ENCODE data around the gene LRRTM4.

Gene LRRTM4

DNA sequence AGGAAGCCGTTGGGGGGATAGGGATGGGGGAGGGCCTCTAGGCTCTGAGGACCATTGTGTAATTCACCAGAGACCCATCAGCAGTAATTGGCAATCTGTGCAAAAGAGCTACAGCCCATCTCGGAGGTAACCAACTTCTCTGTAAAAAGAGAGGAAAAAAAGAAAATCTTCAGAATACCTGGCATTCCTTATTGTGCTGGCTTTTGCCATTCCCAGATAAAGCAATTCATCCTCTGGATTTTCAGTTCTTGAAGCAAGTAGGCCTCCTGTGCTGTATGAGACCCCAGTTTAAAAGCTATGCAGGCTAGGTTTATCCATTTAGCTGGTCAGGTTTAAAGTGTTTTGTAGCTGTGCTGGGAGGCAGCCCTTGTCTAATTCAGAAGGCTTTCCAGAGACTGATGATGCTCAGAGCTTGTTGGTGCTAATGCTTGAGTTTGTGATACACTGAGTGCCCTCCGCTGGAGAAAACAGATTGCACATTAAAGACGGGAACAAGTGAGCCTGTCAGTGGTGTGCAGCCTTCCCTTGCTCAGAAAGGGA, at the start of gene LRRTM4:
Gene LRRTM4 (minus strand): TSS at position 446 of the 540 bp plus-strand sequence.
- DNase-seq: no peak

DNA sequence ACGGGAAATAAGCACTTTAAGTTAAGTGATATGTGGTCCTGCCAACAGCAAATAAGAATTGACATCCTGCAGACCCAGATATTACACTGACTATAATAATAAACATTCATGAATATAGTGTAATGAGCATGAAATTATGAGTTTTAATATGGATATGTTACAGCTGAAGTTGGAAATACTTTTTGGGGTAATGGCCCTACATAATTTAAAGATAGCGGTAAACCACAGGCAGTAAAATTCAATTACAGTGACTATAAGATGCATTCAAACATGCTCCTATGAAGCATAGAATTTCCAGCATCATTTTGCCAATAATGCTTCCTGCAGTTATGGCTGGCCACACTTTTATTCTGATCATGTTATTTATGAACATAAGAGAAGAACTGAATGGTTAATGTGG, 49.4 kb upstream of the LRRTM4 start:
- DNase-seq: no peak

DNA sequence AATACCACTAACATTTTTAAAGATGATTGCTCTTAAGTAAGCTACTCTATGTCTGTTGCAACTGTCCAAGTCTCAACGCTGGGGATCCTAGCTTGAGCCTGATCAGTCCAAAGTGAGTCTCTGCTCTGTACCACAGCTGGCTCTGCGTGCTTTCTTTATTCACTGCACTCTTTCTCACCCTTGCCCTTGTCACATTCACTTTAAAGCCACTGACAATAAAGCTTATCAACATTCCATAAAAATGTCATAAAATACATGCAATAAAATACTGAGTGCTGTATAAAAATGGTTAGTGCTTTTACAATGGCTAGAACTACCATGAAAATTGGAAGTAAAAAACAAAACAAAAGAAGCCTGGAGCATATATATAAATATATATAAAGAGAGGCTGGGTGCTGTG, 45.5 kb upstream of the LRRTM4 start:
- DNase-seq: no peak

DNA sequence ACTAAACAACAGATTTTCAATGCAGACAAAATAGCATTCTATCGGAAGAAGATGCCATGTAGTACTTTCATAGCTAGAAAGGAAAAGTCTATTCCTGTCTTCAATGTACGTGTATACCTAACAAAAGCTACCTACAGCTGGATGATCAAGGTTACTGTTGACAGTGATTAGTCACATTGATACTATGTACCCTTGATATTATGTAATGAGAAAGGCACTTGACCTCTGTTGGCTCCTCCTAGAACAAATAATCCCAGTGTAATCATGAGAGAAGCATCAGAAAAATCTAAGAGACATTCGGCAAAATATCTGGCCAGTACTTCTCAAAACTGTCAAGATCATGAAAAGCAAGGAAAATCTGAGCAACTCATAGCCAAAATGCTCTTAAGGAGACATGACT, 44.4 kb upstream of the LRRTM4 start:
- no peak for DNase-seq

DNA sequence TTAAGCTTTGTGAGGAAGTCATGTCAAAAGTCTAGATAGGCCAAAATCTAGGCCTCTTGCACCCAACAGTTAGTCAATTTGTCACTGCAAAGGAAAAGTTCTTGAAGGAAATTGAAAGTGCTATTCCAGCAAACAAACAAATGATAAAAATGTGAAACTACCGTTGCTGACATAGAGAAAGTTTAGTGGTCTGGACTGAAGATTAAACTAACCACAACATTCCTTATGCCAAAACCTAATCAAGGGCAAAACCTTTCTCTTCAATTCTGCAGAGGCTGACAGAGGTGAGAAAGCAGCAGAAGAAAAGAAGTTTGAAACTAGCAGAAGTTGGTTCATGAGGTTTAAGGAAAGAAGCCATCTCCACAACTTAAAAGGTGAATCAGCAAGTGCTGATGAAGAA, 44.0 kb upstream of the LRRTM4 start:
- no peak for DNase-seq

DNA sequence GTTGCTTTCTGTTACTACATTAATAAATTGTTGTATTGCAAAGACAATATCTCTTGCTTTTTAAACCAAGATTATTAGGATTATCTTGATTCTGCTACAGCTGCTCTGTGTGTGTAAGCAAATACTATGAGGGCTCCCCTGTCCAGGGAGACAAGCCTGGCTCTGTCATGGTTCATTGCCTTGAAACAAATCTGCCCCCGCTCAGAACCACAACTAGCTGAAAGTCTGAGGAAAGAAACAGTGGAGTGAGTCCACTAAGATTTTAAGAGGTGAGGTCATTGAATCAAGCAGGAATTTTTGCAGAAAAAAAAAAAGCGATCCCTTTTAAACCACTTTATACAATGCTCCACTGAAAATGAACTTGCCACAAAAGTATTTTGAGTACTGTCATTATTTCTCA, 30.8 kb upstream of the LRRTM4 start:
- no peak for DNase-seq

DNA sequence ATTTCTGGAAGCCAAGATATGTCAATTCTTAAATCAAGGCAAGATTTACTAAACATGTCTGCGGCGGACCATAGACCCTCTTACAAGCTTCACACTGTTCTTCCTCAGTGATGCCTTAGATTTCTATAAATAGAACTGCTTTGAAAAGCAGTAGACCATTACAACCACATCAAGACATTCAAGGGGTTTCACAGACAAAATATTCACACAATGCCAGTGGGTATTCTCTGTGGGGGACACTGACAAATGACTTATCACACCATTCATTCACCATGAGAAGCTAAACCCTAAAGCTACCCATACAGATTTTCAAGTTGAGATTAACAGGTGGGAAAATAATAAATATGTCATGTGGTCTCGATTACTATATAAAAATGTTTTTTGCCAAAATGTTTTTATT, 15.9 kb upstream of the LRRTM4 start:
- DNase-seq: no peak

DNA sequence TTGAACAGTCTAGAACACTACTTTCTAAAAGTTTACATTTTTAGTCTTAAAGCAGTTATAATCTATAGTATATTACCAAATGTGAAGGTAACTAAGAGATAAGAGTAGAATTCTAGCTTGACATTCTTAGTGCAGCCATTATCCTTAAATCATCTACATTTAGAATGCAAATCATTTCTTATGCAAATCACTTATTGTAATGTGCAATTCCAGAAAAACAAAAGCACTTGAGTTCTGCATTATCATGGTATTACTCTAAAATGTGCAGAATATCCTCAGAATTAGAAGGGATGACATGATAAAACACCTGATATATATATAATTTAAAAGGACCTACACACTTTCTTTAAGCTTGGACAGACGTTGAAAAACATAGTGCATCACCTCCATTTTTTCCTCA, 712 bp upstream of the LRRTM4 start:
- DNase-seq: no peak

DNA sequence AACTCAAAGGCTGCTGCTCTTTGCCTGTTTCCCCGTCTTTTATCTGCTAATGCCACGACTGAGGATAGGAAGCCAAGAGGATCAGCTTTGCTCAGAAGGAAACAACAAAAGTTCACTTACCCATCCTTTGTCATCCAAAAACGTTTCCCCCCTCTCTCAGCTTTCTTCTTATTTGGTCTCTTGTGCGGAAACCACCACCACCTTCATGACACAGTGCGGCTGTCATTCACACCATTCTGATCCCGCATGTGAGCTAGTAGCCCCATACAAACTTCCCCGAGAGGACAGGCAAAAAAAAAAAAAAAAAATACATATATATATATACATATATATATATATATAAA, 656 bp downstream of the LRRTM4 start:
- no peak for DNase-seq

DNA sequence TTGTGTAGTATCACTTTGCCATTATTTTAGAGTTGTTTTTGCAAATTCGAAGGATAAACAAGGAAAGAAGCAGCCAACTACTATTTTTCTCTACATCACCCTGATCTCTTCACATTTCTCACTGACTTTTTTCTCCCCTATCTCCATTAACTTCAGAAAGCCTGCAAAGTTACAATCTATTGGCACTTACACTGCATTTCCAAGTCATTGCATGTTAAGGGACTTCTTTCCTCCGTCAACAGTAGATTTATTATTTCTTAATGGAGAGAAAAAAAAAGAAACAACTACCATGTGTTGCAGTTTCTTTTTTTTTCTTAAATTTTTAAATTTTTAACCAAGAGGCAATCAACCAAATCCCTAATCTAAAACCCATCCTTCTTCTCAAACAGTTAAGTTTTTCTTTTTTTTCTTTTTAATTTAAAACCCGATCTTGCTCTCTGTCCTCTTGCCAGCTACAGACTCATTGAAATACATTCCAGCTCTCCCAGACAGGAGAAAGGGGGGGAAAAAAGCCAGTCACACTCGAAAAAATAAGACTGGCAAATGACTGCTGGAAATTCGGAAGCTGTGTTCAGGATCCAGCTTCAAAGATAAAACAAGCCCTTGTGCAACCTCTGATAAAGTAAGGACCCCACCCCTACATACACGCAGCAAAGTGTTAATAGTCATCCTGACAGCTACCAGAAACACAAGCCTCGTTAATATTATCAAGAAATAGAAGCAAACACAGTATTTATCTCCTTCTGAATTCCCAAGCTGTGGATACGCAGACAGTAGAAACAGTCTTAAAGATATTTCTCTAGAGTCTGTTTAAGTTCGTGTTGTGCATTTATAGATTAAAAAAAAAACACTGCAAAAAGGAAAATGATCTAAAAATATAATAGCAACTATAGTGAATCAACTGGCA, 1.3 kb downstream of the LRRTM4 start:
- DNase-seq: no peak

DNA sequence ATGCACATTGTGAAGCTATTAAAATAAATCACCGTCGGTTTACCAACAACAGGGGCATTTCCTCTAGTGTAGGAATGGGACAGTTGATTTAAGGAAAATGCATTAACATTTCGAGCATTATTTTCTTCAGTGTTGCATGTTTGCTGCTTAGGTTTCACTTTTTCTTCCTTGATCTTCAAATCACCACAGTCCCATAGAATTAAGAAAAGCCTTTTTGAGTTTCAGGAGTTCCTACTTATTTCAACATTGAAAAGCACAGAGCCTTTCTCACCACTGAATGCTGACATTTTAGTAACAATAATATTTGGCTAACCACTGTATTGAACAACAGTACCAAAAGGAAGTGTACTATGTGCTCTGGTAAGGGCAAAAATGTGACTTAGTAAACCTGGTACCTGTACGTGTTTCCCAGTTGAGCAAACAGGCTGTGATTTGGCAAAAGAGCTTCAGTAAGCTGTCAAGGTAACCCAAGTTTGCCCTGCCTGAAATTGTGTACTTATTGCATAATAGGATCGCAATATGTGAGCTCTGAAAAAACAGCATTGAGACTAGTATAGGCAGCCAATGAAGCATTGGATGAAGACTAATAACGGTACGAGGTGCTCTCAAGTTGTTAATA, 2.2 kb downstream of the LRRTM4 start:
- DNase-seq: no peak

DNA sequence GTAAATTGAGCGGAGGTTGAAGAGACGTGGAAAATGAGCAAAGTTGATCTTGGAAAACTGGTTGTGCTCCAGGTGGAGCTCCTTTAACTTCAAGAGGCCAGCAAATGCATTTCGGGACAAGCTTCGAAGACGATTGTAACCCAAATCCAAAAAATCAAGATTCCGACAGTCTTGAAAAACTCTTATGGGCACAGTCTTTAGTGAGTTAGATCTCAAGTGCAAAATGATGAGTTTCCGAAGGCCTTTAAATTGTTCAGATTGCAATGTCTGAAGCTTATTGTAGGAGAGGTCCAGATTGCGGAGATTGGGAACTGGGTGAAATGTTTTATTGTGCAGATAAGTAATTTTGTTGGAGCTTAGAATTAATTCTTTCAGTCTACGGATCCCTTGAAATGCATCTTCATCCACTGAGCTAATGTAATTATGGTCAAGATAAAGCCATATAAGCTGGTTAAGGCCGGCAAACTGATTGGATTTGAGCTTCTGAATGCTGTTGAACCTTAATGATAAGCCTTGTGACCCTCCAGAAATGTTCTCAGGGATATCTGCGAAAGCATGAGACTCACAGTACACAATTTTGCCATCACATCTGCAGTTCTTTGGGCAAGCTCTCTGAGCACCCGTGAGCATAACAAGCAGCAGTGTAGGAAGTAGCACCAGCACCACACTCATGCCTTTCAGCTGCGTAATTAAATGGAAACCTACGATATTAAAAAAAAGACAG, 2.9 kb downstream of the LRRTM4 start:
- DNase-seq: no peak

DNA sequence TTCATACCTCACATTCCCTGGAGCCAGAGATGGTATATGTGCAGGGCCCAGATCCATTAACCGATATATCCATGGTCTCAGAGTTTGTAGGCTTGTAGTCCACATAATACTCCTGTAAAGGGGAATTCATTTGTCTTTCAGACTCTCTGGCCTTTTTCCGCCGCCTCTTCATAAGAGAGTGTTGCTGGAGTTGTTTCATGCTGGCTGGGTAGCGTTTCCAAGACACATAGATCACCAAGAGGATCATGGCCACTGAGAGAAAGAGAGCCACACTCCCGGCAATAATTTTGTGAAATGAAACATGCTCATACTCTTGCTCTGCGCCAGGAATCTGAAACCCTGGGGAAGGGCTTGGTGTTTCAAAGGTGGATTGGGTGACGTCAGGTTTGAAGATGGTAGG, 3.9 kb downstream of the LRRTM4 start:
- no peak for DNase-seq

DNA sequence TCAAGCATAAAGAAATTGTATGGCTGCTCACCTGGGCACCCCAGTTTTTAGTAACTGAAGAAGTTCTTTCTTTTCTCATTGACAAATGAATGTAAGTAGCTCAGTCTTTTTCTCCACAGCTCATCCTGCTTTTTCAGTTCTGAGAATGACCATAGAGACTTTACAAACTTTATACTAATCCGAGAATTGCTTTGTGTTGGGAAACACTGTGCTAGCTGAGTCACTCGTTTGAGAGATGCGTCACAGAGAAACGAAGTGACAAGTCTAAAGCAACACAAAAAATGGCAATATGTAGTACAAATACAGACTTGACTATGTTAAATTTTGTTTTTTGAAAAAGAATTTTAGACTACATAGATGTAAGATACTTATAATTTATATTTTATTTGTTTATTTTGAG, 9.0 kb downstream of the LRRTM4 start:
- no peak for DNase-seq

DNA sequence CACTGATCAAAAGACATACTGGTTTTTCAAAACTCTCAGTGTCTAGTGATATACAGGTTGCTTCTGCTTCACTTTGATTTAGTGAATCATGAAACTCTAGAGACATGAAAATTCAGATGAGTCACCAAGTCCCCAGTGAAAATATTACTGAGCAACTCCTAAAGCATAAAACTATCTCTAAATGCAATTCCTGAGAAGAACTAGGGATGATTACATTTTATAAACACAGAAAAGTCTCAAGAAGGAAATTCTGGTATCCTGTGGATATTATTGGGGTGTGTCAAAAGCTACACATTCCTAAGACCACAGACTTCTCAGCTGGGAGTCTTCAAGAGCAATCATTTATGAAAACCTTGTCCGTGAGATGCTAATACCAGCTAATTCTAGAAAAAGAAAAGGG, 9.7 kb downstream of the LRRTM4 start:
- DNase-seq: no peak

DNA sequence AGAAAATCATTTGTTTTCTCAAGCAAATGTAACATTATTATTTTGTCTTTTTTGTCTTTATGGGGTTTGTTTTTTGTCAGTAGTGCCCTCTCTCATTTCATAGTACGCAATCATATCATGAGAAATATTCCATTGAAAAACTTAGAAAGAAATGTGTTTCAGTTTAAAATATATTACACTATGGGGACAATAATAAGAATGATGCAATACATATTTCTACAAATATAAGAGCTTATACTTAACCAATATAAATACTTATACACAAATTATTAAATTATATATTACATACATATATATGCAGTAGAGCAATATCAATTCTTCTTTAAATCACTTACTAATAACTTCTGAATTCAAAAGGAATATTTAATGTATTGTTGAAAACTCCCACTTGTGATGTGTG, 13.7 kb downstream of the LRRTM4 start:
- no peak for DNase-seq

DNA sequence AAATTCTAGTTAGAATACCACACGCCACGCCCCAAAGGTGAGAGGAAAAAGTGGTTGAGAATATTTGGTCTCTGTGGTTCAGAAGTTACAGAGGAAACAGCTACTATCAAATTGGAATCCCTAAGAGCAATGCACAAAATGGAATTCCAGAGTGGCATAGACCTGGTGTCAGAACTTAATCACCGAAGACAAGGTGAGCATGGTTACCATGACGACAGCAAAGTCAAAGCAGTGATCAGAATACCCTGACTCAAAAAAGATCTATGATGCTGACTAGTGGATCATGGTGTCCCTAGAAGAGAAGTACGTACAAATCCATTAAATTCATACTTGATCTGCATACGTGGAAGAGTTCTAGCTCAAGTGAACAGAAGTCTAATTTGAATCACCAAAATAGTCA, 14.5 kb downstream of the LRRTM4 start:
- DNase-seq: no peak

DNA sequence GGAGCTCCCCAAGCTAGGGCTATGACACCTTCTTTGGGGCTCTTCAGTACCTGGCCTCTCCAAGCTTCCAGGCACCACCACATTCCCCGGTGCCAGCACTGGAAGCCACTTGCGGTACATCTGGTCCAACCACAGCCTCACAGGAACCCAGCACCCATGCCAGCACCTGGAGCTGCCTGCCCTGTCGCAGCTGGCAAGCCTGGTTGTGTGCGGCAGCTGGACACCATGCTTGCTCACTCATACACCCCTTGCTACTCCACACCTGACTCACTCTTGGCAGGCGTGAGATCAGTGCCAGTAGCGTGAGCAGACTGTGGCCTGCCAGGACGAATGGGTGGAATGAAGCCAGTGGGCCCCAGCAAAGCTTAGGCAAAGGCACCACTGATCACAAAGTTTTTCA, 34.0 kb downstream of the LRRTM4 start:
- DNase-seq: no peak

DNA sequence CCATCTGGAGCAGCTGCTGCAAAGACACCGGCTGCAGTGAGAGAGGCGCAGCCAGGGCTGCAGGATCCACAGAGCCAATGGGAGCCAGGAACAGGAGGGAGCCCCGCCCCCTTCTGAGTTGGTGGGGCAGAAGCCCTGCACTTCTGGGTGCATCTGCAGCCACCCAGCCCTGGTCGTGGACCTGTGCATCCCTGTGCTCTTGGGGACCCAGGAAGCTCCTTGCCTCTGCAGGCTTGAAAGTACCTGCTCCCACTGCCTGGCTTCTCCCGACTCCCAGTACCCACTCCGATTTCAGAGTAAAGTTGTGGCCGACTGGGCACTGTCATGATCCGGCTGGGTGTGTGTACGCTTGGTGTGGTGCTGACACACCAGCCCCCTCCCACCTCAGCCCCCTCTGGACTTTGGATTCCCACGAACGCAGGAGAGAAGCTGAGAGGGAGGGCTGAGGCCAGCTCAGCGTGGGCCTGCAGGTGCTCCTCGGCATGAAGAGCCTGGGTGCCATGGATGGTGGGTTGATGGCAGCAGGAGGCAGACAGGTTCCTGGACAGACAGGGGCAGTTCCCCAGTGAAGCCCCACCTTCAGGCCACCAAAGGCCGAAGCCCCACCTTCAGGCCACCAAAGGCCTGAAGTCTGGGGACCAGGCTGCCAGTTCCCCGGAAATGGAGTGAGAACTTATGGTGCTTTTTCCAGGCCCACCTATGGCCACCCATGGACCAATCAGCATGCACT, 34.9 kb downstream of the LRRTM4 start:
- no peak for DNase-seq

DNA sequence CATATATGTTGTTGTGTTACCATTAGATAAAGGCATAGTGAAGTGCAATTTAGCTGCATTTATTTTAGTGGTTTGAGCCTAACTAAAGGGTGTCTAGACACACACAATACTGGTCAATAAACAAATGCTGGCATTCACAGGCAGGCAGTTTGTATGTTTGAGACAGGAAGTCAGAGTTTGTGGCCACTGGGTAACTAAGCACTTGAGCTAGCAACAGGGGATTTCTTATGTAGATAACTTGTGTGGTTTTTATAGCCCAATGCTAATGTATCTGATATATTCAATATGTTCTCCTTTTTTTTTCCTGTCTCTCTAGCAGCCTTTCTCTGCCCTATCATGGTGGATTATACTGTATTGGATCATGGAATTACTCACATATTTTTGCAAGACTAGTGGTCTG, 38.1 kb downstream of the LRRTM4 start:
- no peak for DNase-seq

DNA sequence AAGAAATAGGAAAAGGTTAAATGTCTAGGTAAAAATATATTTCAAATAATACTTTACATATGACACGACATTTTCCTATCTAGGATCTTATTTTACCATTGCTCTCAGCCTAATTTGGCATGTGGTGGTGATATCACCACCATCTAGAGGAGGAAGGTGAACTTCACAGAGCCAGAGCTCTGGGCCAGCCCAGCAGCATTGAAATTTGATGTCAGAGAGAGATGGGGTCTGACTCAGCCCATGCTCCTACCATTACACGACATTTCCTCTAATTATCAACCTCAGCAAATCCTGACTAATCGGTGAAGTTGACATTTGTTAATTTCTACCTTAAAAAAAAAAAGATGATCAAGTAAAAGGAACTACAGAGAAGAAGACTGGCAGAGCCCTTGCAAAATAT, 42.3 kb downstream of the LRRTM4 start:
- no peak for DNase-seq

DNA sequence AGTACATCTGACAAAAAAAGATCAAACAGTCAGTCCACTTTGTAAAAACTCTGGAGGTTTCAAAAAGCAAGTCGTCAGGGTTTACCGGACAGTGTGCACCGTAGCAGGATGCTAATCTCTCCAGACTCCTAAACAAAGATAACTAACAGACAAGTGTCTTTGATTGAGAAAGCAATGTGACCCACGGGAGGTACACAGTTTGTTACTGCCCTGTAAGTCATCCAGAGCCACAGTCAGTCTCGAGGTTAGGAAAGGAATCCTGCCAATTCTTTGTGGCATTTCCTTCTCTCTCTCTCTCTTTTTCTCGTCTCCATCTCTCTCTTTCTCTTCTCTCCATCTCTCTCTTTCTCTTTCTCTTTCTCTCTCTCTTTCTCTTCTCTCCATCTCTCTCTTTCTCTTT, 42.8 kb downstream of the LRRTM4 start:
- no peak for DNase-seq

DNA sequence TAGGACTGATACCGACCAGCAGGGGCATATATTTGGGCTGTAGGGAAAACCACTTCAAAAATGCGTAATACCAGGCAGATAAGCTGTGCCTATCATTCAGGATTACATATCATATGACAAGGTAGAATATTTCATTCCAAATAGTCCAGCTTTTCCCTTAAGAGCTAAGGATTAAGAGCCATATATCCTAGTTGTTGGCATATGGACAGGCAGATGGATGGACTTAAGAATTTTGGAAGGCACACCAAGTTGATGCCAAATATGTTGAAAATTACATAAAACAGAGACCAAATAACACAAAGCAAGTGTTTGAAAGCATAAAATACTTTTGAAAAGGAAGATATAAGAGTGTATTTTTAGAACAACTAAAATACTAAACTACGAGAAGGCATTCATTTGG, 52.1 kb downstream of the LRRTM4 start:
- no peak for DNase-seq

Measured in activated CD8-positive, alpha-beta memory T cell treated with anti-CD3 and anti-CD28 coated beads, Interleukin-2, amount 50 U/mL, for 48 hours (primary cell).